ENCODE measurements around the gene AGAP2.

The AGAP2 gene

DNA sequence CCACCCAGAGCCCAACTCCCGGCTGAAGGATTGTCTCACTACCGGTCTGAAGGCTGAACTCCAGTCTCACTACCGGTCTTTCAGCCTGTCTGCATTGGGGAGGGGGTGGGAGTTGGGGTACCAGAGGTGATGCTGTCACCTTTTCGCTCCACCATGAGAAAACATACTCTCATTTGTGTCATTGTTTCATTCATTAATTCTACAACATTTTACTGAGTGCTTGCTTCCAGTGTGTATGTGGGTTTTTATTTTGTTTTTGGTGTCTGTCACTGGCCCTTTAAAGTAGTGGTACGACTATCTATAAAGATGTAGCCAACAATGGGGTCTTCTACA lies 14.1 kb upstream of the AGAP2 start:
- DNase-seq, result no peak

DNA sequence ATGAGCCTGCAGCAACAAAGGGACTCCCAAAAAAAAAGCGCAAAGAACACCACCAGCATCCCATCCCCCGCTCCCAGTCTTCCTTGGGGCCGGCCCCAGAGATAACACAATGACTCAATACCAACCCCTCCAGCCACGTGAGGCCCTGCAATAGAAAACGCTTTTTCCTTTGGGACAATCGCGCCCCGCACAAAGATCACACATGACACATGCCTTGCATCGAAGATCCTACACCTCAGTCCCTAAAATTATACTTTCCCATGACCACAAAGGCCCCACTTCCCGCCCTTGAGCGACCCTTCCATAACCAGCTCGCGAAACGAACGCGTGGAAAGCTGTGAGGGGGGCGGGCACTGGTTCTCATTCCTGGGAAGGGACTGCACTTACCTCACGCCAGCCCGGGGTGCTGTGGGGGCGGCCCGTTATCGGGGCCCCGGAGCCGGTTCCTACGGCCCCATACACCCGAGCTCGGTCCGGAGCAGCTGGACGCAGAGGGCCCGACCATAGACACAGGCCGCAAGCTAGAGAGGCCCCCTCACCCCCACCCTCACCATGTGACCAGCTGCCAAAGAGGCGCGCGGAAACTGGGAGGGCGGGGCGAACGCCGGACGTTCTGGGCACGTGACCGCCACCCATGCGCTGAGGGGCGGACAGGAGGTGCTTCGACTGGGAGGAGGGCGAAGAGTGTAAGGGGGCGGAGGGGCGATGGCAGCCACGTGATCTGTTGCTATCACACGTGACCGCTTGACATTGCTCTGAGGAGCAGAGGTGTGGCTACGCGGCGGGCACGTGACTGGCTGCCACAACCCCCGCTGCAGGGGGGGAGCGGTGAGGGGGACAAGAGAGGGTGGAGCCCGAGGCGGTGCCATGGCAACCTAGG lies 13.5 kb upstream of the AGAP2 start, which contains the start of gene CDK4:
CDK4 (minus strand) TSS at position 523 of the 880 bp plus-strand sequence. CDS start 593 bp downstream, outside the sequence.
- DNase-seq, result peak; percentile 100

DNA sequence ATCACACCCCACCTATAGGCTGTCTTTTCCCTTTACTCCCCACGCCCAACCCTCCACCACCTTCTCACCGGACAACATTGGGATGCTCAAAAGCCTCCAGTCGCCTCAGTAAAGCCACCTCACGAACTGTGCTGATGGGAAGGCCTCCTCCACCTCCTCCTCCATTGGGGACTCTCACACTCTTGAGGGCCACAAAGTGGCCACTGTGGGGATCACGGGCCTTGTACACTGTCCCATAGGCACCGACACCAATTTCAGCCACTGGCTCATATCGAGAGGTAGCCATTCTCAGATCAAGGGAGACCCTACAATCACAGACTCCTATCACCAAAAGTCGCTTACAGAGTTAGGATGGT lies 12.9 kb upstream of the AGAP2 start:
- DNase-seq, result no peak

DNA sequence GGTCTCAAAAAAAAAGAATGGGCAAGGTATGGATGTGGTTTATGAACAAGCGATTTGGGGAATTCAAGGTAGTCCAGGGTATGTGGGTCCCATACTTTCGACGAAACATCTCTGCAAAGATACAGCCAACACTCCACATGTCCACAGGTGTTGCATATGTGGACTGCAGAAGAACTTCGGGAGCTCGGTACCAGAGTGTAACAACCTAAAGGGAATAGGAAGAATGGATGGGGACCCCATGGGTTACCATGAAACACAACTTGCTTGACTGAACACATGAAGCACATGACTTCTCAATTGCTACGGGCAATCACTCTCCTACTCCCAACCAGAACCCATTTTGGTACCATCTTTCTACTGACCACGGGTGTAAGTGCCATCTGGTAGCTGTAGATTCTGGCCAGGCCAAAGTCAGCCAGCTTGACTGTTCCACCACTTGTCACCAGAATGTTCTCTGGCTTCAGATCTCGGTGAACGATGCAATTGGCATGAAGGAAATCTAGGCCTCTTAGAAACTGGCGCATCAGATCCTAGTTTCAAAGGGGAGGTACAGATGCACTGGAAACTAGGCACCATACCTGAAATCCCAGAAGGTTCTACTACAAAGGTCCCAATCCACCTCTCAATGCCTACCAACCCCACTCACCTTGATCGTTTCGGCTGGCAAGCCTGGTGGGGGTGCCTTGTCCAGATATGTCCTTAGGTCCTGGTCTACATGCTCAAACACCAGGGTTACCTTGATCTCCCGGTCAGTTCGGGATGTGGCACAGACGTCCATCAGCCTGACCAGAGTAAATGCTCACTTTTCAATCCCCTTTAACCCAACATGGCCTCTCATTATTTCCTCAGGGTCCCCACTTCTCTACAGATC lies 12.3 kb upstream of the AGAP2 start:
- no peak for DNase-seq

DNA sequence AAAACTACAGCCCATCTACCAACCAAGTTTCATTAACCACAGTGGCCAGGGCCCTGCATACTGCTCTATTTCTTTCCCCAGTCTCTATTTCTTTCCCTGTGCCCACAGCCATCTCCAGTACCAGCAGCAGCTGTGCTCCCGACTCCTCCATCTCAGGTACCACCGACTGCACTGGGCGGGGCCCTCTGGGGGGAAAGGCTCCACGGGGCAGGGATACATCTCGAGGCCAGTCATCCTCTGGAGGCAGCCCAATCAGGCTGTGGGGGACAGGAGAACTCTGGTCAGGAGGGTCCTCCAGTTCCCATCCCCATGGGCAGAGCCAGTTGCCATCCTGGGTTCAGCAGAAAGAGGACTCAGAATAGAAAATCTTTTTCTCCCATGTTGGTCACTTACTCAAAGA lies 10.5 kb upstream of the AGAP2 start:
- no peak for DNase-seq

DNA sequence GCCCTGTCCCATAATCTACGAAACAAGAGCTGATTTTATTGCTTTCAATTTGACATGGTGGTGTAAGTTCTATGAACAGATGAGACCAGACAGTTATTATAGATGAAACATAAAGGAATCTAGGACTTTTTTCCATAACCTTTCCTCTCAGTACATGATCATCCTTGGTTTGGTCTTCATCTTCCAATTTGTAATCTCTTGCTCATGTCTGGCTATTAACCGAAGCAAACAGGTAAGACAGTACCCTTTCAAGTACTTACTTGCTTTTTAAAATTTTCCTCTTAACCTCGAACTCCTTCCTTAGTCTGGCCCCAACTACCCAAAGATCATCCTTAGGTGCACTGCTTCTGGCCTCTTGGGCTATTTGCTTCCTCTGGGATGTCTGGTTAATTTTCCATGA lies 7.5 kb upstream of the AGAP2 start:
- DNase-seq, result no peak

DNA sequence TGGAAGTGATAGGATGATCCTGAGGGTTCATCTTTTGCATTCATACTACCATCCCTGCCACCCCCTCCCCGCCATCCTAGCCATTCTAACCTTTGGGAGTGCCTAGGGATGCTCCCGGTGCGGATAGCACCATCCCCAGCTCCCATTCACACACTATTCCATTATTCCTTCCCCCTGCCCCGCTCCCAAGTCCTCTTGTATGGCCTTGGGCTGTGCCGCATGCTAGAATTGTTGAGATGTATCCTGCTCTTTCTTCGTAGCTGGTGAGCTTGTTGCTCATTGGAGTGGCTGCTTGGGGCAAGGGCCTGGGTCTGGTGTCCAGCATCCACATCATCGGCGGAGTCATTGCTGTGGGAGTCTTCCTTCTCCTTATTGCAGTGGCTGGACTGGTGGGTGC lies 6.9 kb upstream of the AGAP2 start:
- no peak for DNase-seq

DNA sequence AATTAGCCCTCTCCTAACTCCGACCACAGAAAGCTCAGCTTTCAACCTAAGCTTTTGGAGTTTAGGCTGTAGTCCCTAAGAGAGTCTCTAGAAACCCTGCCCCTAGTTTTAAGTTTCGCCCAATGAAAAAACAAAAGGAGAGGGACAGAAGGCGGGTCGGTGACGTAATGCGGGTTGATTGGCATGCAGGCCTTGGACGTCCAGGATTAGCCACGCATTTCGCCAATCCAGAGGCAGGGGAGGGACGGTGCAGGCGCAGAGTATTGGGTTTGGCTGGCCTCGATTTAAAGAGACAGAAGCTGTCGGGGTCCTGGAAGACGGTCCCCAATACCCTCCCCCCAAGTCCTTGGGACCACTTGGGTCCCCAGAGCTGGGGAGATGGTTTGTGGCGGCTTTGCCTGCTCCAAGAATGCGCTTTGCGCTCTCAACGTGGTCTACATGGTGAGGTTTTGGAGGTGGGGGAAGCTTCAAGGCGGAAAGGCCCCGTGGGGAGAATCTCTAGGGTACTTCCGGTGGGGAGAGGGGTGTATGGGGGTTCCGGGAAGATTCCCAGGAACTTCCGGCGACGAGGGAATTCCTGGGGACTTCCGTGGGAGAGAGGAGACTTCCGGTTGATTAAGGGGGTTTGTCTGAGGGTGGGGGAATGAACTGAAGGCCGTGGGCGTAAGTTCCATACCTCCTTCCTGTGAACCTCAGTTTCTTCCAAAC lies 6.4 kb upstream of the AGAP2 start, which contains the start of gene TSPAN31:
TSPAN31 (plus strand) TSS at position 263 of the 708 bp plus-strand sequence; CDS start at position 379, 116 bp downstream.
- DNase-seq, result peak; percentile 98

DNA sequence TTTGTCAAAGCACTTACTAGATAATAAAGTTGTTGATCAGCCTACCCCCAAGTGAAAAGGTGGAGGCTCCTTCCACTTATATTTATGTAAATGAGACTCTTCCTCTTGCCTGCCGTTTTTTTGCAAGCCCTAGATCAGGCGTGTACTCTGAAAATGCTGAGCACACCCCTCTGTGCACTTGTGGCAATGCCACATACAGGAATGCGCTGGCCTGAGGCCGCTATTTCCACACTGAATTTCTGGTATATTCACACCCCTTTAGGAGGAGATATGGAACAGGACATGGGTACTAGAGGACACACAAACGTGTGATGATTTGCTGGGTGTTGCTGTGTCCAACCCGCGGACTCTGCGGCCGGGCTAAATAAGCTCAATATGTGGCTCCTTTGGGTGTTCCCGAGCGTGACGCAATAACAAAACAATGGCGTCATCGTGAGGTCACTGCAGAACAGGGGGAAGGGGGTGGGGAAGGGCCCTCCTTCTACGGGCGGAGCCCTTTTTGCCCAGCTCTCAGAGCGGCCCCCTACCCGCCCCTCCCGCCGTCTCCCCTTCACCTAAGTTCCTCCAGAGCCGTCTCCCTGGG lies 5.7 kb upstream of the AGAP2 start:
- peak; percentile 88 for DNase-seq

DNA sequence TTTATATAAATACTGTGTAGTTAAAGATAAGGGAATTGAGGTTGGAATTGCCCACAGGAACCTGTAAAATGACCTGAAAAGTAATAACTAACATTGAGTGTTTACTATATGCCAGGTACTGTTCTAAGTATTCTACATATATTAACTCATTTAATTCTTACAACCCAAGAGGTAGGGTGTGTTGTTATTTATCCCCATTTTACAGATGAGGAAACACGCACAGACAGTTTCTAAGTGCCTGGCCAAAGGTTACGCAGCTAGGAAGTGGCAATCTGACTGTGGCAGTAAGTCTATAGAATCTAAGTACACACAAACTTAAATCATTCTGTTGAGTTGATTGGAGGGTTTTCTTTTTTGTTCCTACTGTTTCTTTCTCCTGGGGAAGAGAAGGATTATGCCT lies 5.2 kb upstream of the AGAP2 start:
- DNase-seq, result no peak

DNA sequence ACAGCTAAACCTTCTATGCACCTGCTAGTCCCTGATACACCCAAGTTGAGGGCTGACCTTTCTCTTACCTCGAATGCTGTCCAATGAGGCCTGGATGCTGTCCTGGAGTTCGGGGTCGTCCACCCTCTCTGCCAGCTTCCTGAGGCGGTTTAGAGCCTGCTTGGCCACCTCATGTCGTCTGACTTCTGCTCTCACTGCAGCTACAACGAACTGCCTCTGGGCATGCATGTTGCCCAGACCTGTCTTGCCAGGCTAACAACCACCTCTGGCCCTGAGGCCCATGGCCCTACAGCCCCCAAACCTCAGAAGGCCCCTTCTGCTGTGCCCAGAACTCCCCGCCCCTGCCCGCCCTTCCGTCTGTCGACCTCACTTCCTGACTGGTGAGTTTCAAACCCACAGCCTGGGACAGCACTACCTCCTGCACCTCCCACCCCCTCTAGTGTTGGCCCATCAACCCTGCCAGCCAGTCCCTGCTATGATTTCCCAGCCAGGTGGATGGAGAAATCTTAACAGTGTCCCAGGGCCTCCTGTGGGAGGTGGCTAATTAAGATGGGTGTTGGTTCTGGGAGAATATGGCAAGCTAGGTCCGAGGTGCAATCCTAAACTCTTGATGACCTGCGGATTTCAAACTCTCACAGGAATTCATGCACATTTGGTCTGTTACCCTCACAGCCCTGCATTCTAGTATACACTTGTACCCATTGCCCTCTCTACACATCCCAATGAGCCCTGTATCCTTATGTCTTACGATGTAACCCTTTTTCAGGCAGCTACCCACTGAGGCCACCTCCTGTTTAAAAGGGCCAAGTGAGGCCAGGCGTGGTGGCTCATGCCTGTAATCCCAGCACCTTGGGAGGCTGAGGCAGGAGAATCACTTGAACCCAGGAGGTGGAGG lies 3.5 kb upstream of the AGAP2 start:
- no peak for DNase-seq

DNA sequence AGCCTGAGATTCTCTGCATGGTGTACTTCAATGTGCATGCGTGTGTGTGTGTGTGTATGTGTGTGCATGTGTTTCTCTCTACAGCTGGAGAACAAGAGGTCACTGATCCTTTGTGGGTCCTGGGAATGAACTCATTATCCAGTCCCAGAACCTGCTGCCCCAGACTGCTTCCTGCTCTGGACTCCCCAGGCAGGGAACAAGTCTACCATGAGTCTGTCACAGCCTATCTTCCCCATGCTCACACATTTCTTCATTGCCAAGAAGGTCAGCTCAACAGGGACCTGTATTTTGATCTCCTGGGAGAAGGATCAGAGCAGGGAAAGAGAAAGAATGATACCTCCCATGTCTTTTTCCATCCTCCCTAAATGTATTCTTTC lies 2.9 kb upstream of the AGAP2 start:
- DNase-seq, result no peak

DNA sequence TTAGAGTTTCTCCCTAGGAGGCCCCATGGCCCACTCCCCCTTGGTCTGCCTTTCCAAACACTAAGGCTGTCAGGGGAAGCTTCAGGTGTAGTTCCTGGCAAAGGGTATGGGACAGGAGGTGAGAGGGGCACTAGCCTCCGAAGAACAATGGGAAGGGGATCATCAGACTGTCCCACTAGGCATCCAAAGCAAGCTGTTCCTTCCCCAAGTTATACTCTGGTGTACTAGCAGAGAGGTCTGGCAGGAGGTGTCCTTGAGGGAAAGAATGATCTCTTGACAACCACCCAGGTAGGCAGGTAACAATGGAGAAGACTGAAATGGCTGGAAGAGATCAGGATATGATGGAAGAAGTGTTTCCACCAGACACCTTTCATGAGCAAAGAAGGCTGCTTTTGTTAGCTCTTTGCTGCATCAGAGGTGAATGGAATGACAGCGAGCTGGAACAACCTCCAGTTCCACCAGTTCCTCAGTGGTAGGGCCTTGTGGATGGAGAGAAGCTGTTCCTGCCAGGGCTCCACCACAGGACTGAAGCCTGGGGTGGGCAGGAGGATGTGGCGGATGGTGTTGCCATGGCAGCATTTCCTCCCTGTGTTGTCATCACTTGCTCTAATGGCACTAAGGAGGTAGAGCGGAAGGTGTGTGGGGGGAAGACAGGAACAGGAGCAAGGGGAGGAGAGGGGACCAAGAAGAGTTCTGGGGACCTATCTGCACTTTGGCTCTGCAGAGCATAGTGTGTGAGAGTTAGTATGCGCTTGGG lies 2.3 kb upstream of the AGAP2 start:
- no peak for DNase-seq

DNA sequence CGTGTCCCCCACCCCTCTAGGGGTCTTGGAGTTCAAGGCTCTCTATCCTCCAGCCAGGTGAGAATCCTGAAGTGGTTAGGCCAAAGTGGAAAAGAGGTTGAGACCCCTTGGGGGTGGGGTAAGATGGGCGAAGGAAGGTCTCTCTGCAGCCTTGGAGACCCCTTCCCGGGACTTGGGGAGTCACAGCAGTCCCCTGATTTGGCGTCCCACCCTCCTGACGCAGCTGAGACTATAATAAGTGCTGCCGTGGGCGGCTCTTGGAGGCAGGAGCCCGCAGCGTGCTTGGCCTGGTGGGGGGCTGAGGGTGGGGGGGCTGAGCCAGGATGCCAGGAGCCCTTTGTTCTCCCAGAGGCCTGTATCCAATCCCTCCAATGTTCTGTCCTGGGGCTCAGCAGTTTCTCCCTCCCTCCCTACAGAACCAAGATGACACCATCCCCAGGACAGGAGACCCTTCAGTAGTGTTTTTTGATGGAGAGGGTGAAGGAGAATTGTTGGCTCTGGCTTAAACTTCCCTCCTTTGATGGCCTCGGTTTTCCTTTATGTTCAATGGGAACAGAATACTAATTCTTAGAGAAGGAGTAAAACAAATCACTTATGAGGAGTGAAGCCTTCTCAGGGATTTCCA lies 1.5 kb upstream of the AGAP2 start:
- DNase-seq, result no peak

DNA sequence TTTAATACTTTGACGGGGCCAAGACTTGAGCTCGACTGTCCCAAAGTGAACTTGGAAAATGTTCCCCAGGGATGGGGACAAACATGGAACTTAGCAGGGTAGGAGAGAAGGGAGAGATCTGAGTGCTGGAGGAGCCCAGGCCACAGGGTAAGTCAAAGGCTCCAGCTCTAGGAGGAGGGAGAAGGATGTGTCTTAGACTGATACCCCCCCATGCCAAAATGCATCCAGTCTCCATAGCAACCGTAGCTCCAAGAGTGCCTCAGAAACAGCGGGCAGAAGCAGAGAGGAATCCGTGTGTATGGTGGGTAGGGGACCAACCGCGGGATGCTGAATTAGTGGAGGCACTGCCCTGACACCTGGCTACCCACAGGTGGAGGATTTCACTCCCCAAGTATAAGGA lies 845 bp upstream of the AGAP2 start:
- no peak for DNase-seq

DNA sequence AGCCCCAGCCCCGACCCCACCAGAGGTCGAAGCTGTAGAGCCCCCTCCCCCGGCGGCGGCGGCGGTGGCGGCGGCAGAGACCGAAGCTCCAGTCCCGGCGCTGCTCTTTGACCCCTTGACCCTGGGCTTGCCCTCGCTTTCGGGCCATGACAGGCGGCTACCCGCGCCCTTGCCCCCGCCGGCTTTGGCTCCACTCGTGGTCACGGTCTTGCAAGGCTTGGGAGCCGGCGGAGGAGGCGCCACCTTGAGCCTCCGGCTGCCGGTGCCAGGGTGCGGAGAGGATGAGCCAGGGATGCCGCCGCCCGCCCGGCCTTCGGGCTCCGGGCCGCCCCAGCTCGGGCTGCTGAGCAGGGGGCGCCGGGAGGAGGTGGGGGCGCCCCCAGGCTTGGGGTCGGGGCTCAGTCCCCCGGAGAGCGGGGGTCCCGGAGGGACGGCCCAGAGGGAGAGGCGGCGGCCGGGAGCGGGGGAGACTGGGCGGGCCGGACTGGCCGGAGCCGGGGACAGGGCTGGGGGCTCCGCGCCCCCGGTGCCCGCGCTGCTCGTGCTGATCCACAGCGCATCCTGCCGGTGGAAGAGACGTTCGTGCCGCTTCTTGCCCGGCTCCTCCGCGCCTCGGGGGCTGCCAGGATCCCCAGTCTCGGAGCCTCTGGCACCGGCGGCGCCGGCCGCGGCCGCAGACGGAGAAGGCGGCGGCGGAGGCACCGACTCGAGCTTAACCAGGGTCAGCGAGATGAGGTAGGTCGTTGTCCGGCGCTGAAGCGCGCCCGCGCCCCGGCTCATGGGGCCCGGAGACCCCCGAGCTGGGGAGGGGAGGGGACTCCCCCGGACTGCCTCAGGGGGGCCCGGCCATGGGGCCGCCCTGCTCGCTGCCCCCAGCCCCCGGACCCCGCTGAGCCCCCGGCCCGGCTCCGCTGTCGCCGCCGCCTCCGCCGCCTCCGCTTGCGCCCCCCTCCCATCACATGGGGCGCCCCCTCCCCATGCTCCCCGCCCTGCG lies 778 bp downstream of the AGAP2 start:
- DNase-seq, result no peak

DNA sequence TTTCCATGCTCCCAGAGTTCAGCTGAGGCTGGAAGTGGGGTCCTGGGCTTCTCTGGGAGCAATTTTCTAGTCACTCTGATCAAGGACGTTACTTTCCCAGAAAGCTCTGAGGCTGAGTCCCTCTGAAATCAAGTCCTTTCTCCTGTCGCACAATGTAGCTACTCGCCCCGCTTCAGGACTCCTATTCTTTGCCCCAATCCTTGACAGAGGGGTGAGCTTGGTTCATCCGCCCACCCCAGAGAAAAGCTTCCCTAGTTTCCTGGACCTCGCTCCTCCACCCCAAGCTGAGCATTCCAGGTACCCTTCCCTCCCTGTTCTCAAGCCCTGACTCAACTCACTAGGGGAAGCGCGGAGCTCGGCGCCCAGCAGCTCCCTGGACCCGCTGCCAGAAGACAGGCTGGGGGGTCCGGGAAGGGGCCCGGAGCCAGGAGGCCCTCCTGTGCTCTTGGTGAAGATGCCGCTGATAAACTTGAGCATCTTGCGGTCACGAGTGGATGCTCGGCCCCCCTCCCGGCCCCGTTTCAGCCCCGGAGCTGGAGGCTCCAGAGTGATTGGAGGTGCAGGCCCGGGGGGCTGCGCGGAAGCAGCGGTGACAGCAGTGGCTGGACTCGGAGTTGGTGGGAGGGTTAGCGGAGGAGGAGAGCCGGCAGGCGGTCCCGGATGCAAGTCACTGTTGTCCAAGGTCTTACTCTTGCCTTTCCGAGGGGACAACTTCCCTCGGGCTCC lies 1.6 kb downstream of the AGAP2 start:
- DNase-seq, result no peak

DNA sequence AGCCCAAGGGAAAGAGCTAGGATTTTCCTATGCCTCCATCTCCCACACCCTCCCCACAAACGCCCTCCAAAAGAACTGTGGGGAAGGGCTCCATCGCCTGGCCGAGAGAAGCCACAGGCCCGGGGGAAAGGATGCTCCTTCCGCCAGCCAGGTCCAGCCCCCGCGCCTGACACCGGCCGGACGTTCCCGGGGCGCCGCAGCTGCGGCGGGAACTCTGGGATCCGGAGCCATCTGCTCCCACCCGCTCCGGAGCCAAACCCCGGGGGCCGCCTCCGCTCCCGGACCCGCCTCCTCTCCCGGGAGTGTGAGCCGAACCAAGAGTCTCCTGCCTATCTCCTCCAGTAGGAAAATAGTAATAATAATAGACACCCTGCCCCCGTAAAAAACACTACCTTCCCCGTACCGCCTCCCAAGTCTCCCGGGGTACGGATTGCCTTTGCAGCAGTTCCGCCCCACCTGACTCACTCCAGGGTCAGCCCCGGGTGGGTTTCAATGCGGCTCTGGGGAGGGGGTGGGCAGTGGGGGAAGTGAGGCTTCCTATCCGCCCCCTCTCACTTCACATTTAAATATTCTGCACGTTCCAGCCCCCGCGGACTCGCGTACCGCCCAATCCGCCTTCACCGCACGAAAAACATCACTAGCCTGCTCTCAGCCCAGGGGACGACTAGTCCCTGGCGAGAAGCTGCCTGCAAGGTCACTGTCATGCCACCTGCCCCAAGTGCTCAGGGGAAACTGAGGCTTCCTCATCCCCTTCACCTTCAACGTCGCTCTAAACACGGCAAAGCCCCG lies 2.4 kb downstream of the AGAP2 start:
- DNase-seq, result peak; percentile 74

Measured in femur (tissue), 1 donor.